Thoracic aorta (tissue), 2 donors: ENCODE results near the gene FAM131A. TPM values are rescaled to one million over a fixed set of nuclear protein-coding genes. Genes with fewer than 3 reads are reported as not detected.
A peak's percentile ranks its signal among the peaks of the same experiment; 100 is the strongest.

Experiments used
- ATAC-seq: fragments of 150-250 bp; one replicate; pipeline ENCODE4 v1.8.0; 2017; ENCODE audit warnings: low read depth; ENCODE audit not compliant: insufficient number of reproducible peaks, low FRiP score
- DNase-seq: peaks from one replicate; pipeline ENCODE4 v3.0.0-alpha.2; 2020; ENCODE audit warnings: low spot score
- H3K27ac ChIP-seq, 2 donors: fragments of 200-600 bp; sonication (generic); 1 replicate in 1 of 2; 2 replicates in 1 of 2; pipeline ENCODE4 v1.5.1; 2016; ENCODE audit warnings: mild to moderate bottlenecking in 2 of 2, moderate library complexity in 2 of 2
- H3K27me3 ChIP-seq: fragments of 200-600 bp; sonication (generic); replicated peaks from 2 replicates; pipeline ENCODE4 v1.6.0; 2016; ENCODE audit warnings: mild to moderate bottlenecking; ENCODE audit not compliant: insufficient read depth
- H3K36me3 ChIP-seq: fragments of 200-600 bp; sonication (generic); one replicate; pipeline ENCODE4 v1.5.1; 2016
- H3K4me1 ChIP-seq, 2 donors: fragments of 200-600 bp; sonication (generic); 1 replicate in 1 of 2; 2 replicates in 1 of 2; pipeline versions ENCODE4 v1.5.1 to v1.6.0; 2016; ENCODE audit warnings: low read depth in 2 of 2, mild to moderate bottlenecking in 1 of 2; ENCODE audit not compliant: control insufficient read depth in 1 of 2
- H3K4me3 ChIP-seq: fragments of 200-600 bp; sonication (generic); 2 replicates; pipeline ENCODE4 v1.5.1; 2016; ENCODE audit warnings: mild to moderate bottlenecking
- H3K9me3 ChIP-seq: fragments of 200-600 bp; sonication (generic); 2 replicates; pipeline ENCODE4 v1.5.1; 2016
- CTCF ChIP-seq: fragments of 200-600 bp; sonication (generic); IDR thresholded peaks from one replicate; pipeline ENCODE4 v1.5.1; 2019; ENCODE audit warnings: antibody characterized with exemption
- total RNA-seq, 2 donors: library from RNA; depleted of rRNA; stranded (reverse); fragments of >200 nt; gene quantifications; one replicate each; pipeline versions ENCODE4 v1.1.0 to v1.2.3, GENCODE V29; 2016

The FAM131A gene
- 10 to 100 TPM; 55.4 to 91.8 TPM for total RNA-seq

- Histone ChIP-seq H3K27ac (peak within 1 kb of the TSS; percentile 92 to 94), H3K4me3 (peak within 1 kb of the TSS; percentile 93), H3K36me3 (peaks cover 26% of the 10 kb centered on the region), H3K27me3 (no peaks in the 10 kb centered on the region), H3K9me3 (no peaks in the 10 kb centered on the region), H3K4me1 (peaks cover 16 to 40% of the 10 kb centered on the region in 2 donors)
- DNase-seq (peak; percentile 67), ATAC-seq (peak; percentile 57)
- no peak for TF ChIP-seq CTCF
Measured at GRCh38 chr3:184337399-184337714, at the start of gene FAM131A. Gene FAM131A (plus strand): TSS chr3:184337600. CDS start chr3:184337631, 31 bp downstream.

- DNase-seq (no peak), ATAC-seq (peak; percentile 31)
Measured at GRCh38 chr3:184289426-184289938, 47.9 kb upstream of the FAM131A start.

GRCh38 chr3:184290331-184290730, 47.1 kb upstream of the FAM131A start:
- Histone ChIP-seq H3K27me3 (no peaks in the 10 kb centered on the region), H3K9me3 (no peaks in the 10 kb centered on the region)
- no peak for ATAC-seq

More at GRCh38 chr3:184289426-184289938, 47.9 kb upstream of the FAM131A start:
- no peaks in the 10 kb centered on the region for H3K27me3 ChIP-seq
- no peaks in the 10 kb centered on the region for H3K36me3 ChIP-seq
- no peak overlapping the region for H3K4me3 ChIP-seq
- peak; percentile 28 for TF ChIP-seq CTCF
- H3K27ac ChIP-seq, result no peak overlapping the region
- H3K9me3 ChIP-seq, result no peaks in the 10 kb centered on the region
- no peaks in the 10 kb centered on the region for H3K4me1 ChIP-seq

GRCh38 chr3:184291044-184291737, 46.2 kb upstream of the FAM131A start:
- no peaks in the 10 kb centered on the region for H3K4me1 ChIP-seq
- H3K9me3 ChIP-seq, result no peaks in the 10 kb centered on the region
- H3K36me3 ChIP-seq, result no peaks in the 10 kb centered on the region
- no peak for DNase-seq
- no peak overlapping the region for H3K27ac ChIP-seq
- ATAC-seq, result no peak
- no peak for TF ChIP-seq CTCF
- H3K27me3 ChIP-seq, result no peaks in the 10 kb centered on the region
- H3K4me3 ChIP-seq, result no peak overlapping the region

More at GRCh38 chr3:184290331-184290730, 47.1 kb upstream of the FAM131A start:
- no peak for DNase-seq
- no peak for TF ChIP-seq CTCF
- no peaks in the 10 kb centered on the region for H3K36me3 ChIP-seq
- H3K4me3 ChIP-seq, result no peak overlapping the region
- no peak overlapping the region for H3K27ac ChIP-seq
- no peaks in the 10 kb centered on the region for H3K4me1 ChIP-seq

- Histone ChIP-seq H3K27ac (no peak overlapping the region), H3K4me1 (no peaks in the 10 kb centered on the region), H3K4me3 (no peak overlapping the region), H3K36me3 (no peaks in the 10 kb centered on the region), H3K27me3 (no peaks in the 10 kb centered on the region), H3K9me3 (no peaks in the 10 kb centered on the region)
- no peak for DNase-seq
- TF ChIP-seq CTCF, result no peak
- no peak for ATAC-seq
Measured at GRCh38 chr3:184291738-184292445, 45.5 kb upstream of the FAM131A start.
